Cardiac fibroblast (primary cell): ENCODE measurements around the gene DENND2C.

Experiments
- DNase-seq, 2 donors: peaks; one replicate each; pipeline versions ENCODE4 v3.0.0 to v3.0.0-alpha.2; 2010; ENCODE audit warnings: low read depth in 2 of 2
- H3K4me3 ChIP-seq, 2 donors: replicated peaks in 1 of 2; 1 replicate in 1 of 2; 2 replicates in 1 of 2; pipeline ENCODE4 v1.5.1; 2011; ENCODE audit warnings: low read depth in 2 of 2, low read length in 2 of 2, mild to moderate bottlenecking in 2 of 2, moderate library complexity in 1 of 2
- TF ChIP-seq, protein P1 (sequence below): IDR thresholded peaks from one replicate; pipeline ENCODE4 v1.5.1; 2011; ENCODE audit warnings: low read depth, mild to moderate bottlenecking, low read length, inconsistent platforms

DENND2C gene

DNA sequence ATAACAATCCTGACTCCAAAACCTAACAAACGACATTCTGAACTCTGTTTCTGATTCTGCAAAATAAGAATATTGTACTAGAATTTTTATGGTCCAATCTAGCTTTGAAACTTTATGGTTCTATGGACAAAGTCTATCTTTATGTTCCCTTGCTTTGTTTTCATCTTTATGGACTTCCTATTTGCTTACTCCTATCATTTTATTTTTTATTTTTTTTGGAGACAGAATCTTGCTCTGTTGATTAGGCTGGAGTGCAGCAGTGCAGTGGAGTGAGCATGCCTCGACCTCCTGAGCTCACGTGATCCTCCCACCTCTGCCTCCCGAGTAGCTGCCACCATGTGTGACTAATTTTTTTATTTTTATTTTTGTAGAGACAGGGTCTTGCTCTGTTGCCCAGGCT, 43.1 kb upstream of the DENND2C start:
- DNase-seq = no peak
- TF ChIP-seq, protein P1, sequence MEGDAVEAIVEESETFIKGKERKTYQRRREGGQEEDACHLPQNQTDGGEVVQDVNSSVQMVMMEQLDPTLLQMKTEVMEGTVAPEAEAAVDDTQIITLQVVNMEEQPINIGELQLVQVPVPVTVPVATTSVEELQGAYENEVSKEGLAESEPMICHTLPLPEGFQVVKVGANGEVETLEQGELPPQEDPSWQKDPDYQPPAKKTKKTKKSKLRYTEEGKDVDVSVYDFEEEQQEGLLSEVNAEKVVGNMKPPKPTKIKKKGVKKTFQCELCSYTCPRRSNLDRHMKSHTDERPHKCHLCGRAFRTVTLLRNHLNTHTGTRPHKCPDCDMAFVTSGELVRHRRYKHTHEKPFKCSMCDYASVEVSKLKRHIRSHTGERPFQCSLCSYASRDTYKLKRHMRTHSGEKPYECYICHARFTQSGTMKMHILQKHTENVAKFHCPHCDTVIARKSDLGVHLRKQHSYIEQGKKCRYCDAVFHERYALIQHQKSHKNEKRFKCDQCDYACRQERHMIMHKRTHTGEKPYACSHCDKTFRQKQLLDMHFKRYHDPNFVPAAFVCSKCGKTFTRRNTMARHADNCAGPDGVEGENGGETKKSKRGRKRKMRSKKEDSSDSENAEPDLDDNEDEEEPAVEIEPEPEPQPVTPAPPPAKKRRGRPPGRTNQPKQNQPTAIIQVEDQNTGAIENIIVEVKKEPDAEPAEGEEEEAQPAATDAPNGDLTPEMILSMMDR = no peak
- H3K4me3 ChIP-seq = no peak overlapping the region

DNA sequence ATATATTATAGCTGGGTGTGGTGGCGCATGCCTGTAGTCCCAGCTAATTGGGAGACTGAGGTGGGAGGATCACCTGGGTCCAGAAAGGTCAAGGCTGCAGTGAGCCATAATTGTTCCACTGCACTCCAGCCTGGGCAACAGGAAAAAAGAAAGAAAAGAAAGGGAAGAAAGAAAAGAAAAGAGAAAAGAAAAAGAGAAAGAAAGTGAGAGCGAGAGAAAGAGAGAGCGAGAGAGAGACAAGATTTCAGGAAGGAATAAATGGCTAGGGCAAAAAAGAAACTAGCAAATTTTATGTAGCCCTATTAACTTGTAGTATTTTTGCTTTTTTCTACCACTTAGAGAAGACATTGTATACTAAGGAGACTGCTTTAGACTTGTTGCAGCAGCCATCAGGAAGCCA, 40.5 kb upstream of the DENND2C start:
- TF ChIP-seq, protein P1 = no peak
- no peak for DNase-seq
- no peak overlapping the region for H3K4me3 ChIP-seq

DNA sequence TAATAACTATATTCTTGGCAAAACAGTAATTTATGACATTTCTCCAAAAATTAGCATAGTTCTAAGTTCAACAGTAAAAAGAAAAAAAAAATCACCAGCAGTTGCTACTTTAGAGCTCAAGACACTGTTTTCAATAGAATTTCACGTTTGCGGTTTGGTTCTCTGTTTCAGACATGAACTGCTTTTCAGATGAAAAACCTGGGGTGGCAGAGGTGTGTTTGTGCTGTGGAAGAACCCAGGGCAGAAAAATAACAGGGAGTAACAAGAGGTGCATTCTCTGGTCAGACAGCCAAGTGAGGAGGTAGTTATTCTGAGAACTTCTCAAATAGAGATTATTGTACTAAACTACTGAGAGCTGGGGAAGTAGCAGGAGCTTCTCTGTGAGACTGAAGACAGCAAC, 37.8 kb upstream of the DENND2C start:
- TF ChIP-seq, protein P1 = no peak
- no peak overlapping the region for H3K4me3 ChIP-seq
- no peak for DNase-seq

DNA sequence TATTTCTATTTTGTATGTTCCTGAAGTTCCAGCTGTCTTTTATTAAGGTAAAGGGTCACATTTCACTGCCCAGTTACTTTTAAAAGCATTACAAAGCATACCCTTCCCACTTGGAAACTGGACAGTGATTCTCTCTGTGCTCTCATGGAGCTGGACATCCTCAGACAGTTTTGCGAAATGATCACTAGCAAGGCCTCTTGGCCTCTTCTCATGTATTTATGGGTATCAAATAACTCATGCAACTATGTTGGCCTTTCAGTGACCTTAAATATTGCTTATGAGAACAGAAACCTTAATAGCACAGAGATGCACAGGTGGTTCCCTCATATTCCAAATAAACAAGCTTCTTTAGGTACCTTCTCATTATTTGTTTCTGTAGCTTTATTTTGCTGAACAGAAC, 33.4 kb upstream of the DENND2C start:
- TF ChIP-seq, protein P1 = no peak
- DNase-seq = no peak

DNA sequence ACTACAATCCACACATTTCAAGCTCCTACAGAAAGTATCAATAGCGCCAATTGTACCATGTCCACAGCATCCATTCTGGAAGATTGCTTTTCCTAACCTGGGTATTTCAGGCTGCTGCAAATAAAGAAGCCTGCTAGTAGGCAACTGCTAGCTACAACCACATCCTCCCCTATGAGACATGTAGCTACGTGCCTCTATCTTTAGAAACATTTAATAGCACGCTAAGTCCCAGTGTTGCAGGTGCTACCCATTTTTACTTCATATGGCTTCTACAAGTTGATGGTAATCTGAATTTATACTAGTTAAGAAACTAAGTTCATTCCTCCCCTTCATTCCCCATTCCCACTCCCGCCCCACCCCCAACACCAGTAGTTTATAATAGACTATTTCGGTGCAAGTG, 32.9 kb upstream of the DENND2C start:
- no peak overlapping the region for H3K4me3 ChIP-seq
- no peak for DNase-seq
- TF ChIP-seq, protein P1 = no peak

More for the DNA sequence above, 33.4 kb upstream of the DENND2C start:
- no peak overlapping the region for H3K4me3 ChIP-seq

DNA sequence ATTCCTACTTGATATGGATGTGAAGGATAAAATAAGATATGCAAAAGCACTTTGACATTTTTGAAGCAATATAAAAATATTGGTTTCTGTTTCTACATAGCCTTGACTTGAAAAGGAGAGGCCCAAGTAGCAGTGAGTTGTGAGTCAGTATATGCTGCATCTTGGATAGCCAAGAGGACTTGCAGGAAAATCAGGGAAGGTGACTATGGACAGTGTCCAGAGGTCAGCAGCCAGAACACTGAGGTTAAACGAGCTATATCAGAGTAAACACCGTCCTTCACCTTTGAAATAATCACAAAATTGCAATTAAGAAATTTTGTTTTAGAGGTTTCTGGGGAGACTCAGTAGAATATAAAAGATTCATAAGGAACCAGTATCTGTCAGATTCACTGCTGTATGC, 32.1 kb upstream of the DENND2C start:
- no peak for DNase-seq
- TF ChIP-seq, protein P1 = no peak
- no peak overlapping the region for H3K4me3 ChIP-seq

DNA sequence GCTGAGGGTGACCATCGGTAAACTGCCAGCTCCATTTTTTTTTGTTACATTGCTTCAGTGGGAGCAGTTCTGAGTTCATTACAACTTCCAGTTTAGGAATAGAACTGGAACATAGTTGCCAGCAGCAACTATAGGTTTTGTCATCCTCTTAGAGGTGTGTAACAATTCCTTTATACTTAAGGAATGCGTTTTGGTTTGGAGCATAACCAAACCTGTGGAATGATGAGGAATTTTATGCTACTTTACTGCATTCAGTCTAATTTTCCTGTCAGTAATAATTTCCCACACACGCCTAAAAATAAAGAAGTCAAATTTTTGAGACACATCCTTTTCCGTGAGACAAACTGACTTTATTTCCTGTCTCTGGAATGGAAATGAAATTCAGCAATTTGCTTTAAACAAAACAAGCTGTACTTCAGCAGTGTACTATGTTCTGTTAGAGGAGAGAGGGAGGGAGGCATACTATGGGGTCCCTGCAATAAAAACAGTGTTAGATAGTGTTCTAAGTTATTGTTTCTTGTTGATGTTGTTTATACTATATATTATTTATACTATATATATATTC, 30.3 kb upstream of the DENND2C start:
- TF ChIP-seq, protein P1 = no peak
- no peak overlapping the region for H3K4me3 ChIP-seq
- DNase-seq = no peak
